Loucy (cell line): ENCODE results near the gene TSPEAR.

Source experiments
- EZH2phosphoT487 ChIP-seq: fragments of 200-600 bp; IDR thresholded peaks from 2 replicates; pipeline ENCODE4 v1.6.1; 2018; ENCODE audit warnings: antibody characterized with exemption, mild to moderate bottlenecking, moderate library complexity, borderline replicate concordance
- TF ChIP-seq, protein P1 (sequence below): fragments of 200-600 bp; sonication (generic); conservative IDR thresholded peaks from 2 replicates; pipeline ENCODE4 v1.5.1; 2014; ENCODE audit warnings: mild to moderate bottlenecking, antibody characterized with exemption, low read length

DNA sequence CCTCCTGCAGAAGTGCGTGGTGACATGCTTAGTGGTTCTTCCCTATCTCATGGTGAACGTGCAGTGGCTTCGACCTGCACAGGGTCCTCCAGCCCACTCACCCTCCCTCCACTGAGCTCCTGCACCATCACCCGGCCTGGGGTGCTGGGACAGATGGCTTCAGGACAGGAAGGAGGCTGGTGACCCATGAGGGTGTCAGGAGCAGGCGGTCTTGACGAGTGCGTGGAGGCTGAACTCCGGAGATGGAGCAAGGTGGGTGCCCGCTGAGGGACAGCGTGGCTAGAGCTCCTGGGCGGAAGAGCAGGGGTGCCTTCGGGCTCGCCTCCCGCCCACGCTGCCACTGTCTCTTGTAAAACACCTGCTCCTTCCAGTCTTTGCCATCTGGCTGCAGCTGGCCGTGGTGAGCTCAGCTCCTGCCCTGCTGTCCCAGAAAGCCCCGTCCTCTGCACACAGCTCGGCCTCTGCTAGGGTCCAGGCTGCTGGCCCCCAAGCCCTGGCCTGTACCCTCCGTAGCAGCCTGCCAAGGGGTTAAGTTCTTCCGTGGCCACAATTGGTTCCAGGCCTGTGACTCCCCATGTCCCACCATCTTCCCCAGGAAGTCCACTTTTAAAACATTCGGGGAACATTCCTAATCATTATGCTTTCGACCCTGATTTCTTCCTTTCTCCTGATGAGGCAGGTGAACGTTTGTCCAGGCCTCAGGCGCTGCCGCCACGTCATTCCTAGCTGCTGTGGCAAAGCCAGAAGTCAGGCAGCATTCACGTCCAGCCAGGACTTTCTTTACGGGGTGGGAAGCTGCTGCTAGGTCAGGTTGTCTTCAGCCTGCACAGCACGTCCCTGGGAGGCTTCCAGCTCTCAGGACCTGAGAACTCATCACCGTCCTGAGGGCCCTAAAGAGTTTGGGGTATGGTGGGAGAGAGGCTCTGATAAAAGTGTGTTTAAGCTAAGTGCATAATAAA is 179.5 kb downstream of the TSPEAR start:
- TF ChIP-seq, protein P1, sequence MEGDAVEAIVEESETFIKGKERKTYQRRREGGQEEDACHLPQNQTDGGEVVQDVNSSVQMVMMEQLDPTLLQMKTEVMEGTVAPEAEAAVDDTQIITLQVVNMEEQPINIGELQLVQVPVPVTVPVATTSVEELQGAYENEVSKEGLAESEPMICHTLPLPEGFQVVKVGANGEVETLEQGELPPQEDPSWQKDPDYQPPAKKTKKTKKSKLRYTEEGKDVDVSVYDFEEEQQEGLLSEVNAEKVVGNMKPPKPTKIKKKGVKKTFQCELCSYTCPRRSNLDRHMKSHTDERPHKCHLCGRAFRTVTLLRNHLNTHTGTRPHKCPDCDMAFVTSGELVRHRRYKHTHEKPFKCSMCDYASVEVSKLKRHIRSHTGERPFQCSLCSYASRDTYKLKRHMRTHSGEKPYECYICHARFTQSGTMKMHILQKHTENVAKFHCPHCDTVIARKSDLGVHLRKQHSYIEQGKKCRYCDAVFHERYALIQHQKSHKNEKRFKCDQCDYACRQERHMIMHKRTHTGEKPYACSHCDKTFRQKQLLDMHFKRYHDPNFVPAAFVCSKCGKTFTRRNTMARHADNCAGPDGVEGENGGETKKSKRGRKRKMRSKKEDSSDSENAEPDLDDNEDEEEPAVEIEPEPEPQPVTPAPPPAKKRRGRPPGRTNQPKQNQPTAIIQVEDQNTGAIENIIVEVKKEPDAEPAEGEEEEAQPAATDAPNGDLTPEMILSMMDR: no peak
- TF ChIP-seq EZH2phosphoT487: no peak
